ENCODE measurements around the gene CXCL1.

DNA sequence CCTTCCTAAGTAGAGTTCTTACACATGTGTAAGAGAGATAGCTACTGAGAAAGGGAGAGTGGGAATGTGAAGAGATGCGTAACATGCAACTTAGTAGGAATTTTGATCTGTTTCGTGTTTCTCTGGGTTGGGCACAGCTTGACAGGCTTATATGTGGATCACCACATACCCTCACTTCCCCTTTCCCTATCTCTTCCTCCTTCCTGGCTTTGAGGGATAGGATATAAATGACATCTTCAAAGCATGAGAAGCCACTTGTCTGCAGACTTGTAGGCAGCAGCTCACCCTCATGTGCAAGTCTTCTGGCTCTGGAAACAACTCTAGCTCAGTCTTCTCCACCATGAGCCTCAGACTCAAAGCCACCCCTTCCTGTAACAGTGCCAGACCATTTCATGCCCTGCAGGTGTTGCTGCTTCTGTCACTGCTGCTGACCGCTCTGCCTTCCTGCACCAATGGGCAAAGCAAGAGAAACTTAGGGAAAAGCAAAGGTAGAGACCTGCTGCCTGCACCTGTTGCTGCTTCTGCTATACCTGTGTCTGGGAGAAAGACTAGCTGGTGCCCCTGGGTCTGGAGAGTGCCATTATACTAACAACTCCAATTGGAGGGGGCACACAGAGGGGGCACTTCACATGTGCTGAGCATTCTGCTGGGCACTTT is 21.5 kb upstream of the CXCL1 start:
- TF ChIP-seq, protein P1, sequence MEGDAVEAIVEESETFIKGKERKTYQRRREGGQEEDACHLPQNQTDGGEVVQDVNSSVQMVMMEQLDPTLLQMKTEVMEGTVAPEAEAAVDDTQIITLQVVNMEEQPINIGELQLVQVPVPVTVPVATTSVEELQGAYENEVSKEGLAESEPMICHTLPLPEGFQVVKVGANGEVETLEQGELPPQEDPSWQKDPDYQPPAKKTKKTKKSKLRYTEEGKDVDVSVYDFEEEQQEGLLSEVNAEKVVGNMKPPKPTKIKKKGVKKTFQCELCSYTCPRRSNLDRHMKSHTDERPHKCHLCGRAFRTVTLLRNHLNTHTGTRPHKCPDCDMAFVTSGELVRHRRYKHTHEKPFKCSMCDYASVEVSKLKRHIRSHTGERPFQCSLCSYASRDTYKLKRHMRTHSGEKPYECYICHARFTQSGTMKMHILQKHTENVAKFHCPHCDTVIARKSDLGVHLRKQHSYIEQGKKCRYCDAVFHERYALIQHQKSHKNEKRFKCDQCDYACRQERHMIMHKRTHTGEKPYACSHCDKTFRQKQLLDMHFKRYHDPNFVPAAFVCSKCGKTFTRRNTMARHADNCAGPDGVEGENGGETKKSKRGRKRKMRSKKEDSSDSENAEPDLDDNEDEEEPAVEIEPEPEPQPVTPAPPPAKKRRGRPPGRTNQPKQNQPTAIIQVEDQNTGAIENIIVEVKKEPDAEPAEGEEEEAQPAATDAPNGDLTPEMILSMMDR (IDR thresholded peaks at IDR 0.05; ENCODE audit: insufficient read depth, low read length, poor library complexity, severe bottlenecking) = no peak
- TF ChIP-seq EZH2phosphoT487 (conservative IDR thresholded peaks at IDR 0.05; ENCODE audit: low read length) = no peak
